ENCODE results near the gene JOSD2. TPM values are rescaled to one million over a fixed set of nuclear protein-coding genes. Genes with fewer than 3 reads are reported as not detected.
"Not testable (repeated sequence)": the region's sequence is repeated elsewhere in the genome, so short reads cannot be mapped to it uniquely, and the experiment has no call there.

The JOSD2 gene
- total and polyA plus RNA-seq, 4 experiments from 2014 or later: 22.4 to 35.8 (median 28.7) TPM

GRCh38 chr19:50475101-50475568, 35.9 kb downstream of the JOSD2 start:
- Histone ChIP-seq H3K36me3 (ENCODE audit: insufficient read depth, low read length) (peaks cover 20% of the 10 kb centered on the region), H3K9me3 (ENCODE audit: control insufficient read depth in 1 of 2, low read length in 2 of 2) (no peaks in the 10 kb centered on the region), H3K27ac (ENCODE audit: low read depth, low read length) (no peak overlapping the region), H3K4me3 (ENCODE audit: low read length in 2 of 2) (no peak overlapping the region), H3K27me3 (ENCODE audit: insufficient read depth, low read length) (no peaks in the 10 kb centered on the region), H3K4me1 (ENCODE audit: insufficient read depth, low read length) (peaks cover 25% of the 10 kb centered on the region)
- Mint-ChIP-seq H3K36me3 (peaks cover 8 to 24% of the 10 kb centered on the region in 2 donors), H3K27ac (peak overlapping the region; percentile 78 to 98 (median 94)), H3K9me3 (peaks cover 0 to 3% (median 0%) of the 10 kb centered on the region in 8 donors), H3K4me1 (peaks cover 12 to 33% (median 24%) of the 10 kb centered on the region in 4 donors), H3K27me3 (no peaks in the 10 kb centered on the region), H3K4me3 (peak overlapping the region; percentile 48 to 99 (median 69))
- CTCF ChIA-PET (ENCODE audit: partially characterized antibody): no interaction called here
- no peak for DNase-seq
- intact Hi-C loops (cut with micrococcal nuclease): loop anchor here (5.0 kb wide), 1 partner anchor 118 kb away; no protein-coding TSS in a partner anchor
- POLR2A ChIA-PET (ENCODE audit: partially characterized antibody): interaction anchor here (0.6 kb wide), 1 partner anchor 117 kb away, joined by 3 read pairs; no protein-coding TSS in a partner anchor

GRCh38 chr19:50473336-50473735, 37.7 kb downstream of the JOSD2 start:
- peaks cover 10 to 32% (median 18%) of the 10 kb centered on the region in 4 donors for H3K4me1 Mint-ChIP-seq
- H3K4me3 Mint-ChIP-seq; H3K27ac ChIP-seq (ENCODE audit: low read depth, low read length); DNase-seq; intact Hi-C loops (cut with micrococcal nuclease); H3K4me3 ChIP-seq (ENCODE audit: low read length in 2 of 2); H3K9me3 ChIP-seq (ENCODE audit: control insufficient read depth in 1 of 2, low read length in 2 of 2); H3K9me3 Mint-ChIP-seq; H3K27me3 Mint-ChIP-seq; H3K36me3 ChIP-seq (ENCODE audit: insufficient read depth, low read length); H3K27me3 ChIP-seq (ENCODE audit: insufficient read depth, low read length): not testable (repeated sequence)
- peaks cover 5 to 18% of the 10 kb centered on the region in 2 donors for H3K36me3 Mint-ChIP-seq
- CTCF ChIA-PET (ENCODE audit: partially characterized antibody): interaction anchor here (1.2 to 1.5 kb wide), 3 partner anchors 11 to 115 kb away, joined by 3 to 7 read pairs (median 3); no protein-coding TSS in a partner anchor
- peak overlapping the region in 6 of 7 donors; percentile 15 to 79 (median 48) for H3K27ac Mint-ChIP-seq
- POLR2A ChIA-PET (ENCODE audit: partially characterized antibody): interaction anchor here (0.7 kb wide), 1 partner anchor 680 kb away, joined by 3 read pairs; no protein-coding TSS in a partner anchor
- peaks cover 16% of the 10 kb centered on the region for H3K4me1 ChIP-seq (ENCODE audit: insufficient read depth, low read length)

DNA sequence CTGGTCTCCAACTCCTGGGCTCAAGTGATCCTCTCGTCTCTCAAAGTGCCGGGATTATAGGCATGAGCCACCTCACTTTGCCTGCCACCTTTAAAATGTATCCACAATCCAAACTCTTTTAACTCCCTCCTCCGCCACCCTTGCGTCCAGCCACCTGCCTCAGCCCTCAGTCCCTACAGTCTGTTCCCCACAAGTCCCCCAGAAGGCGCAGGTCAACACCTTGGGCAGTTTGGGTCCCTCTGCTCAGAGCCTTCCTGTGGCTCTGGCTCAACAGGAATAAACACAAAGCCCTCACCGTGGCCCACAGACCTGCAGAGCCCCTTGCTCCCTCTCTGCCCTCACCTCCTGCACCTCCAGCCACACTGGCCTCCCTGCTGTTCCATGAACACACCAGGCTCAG, 42.2 kb downstream of the JOSD2 start:
- Mint-ChIP-seq H3K27ac (peak overlapping the region in 2 of 7 donors; percentile 28 to 33), H3K4me3 (no peak overlapping the region), H3K36me3 (no peaks in the 10 kb centered on the region), H3K27me3 (peaks cover 2 to 4% of the 10 kb centered on the region in 2 donors), H3K4me1 (no peaks in the 10 kb centered on the region), H3K9me3 (no peaks in the 10 kb centered on the region)
- Histone ChIP-seq H3K27me3 (ENCODE audit: insufficient read depth, low read length) (no peaks in the 10 kb centered on the region), H3K36me3 (ENCODE audit: insufficient read depth, low read length) (no peaks in the 10 kb centered on the region), H3K4me1 (ENCODE audit: insufficient read depth, low read length) (no peaks in the 10 kb centered on the region), H3K9me3 (ENCODE audit: control insufficient read depth in 1 of 2, low read length in 2 of 2) (no peaks in the 10 kb centered on the region), H3K27ac (ENCODE audit: low read depth, low read length) (no peak overlapping the region), H3K4me3 (ENCODE audit: low read length in 2 of 2) (no peak overlapping the region)
- DNase-seq: no peak
- CTCF ChIA-PET (ENCODE audit: partially characterized antibody): no interaction called here
- intact Hi-C loops (cut with micrococcal nuclease): no loop called here
- POLR2A ChIA-PET (ENCODE audit: partially characterized antibody): no interaction called here

DNA sequence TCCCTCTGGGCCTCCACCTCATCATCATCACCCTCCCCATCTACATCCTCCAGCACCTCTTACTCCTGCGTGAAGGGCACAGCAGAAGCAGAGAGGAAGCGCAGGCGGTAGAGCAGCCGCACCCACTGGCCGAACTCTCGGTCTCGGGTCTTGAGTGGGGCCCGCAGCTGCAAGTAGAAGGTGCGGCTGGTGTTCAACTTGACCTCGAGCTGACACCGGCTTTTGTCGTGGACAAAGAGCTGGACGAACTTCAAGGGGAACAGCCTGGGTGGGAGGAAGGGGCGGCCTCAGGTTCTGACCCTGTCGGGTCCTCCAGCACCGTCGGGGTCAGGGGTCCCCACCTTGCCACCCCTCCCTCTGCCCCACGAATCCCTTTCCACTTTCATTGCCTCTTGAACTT, 43.4 kb downstream of the JOSD2 start:
- no peaks in the 10 kb centered on the region for H3K27me3 ChIP-seq (ENCODE audit: insufficient read depth, low read length)
- H3K36me3 Mint-ChIP-seq: no peaks in the 10 kb centered on the region
- intact Hi-C loops (cut with micrococcal nuclease): no loop called here
- no peaks in the 10 kb centered on the region for H3K9me3 Mint-ChIP-seq
- no peak overlapping the region for H3K27ac ChIP-seq (ENCODE audit: low read depth, low read length)
- H3K36me3 ChIP-seq (ENCODE audit: insufficient read depth, low read length): no peaks in the 10 kb centered on the region
- H3K27me3 Mint-ChIP-seq: peaks cover 4 to 5% of the 10 kb centered on the region in 2 donors
- H3K9me3 ChIP-seq (ENCODE audit: control insufficient read depth in 1 of 2, low read length in 2 of 2): no peaks in the 10 kb centered on the region
- no peak overlapping the region for H3K4me3 Mint-ChIP-seq
- H3K4me3 ChIP-seq (ENCODE audit: low read length in 2 of 2): no peak overlapping the region
- ChIA-PET CTCF (ENCODE audit: partially characterized antibody) (no interaction called here), POLR2A (ENCODE audit: partially characterized antibody) (no interaction called here)
- no peaks in the 10 kb centered on the region for H3K4me1 ChIP-seq (ENCODE audit: insufficient read depth, low read length)
- DNase-seq: no peak
- no peaks in the 10 kb centered on the region for H3K4me1 Mint-ChIP-seq
- no peak overlapping the region for H3K27ac Mint-ChIP-seq

GRCh38 chr19:50466706-50467039, 44.3 kb downstream of the JOSD2 start:
- no peaks in the 10 kb centered on the region for H3K36me3 ChIP-seq (ENCODE audit: insufficient read depth, low read length)
- no peaks in the 10 kb centered on the region for H3K9me3 ChIP-seq (ENCODE audit: control insufficient read depth in 1 of 2, low read length in 2 of 2)
- CTCF ChIA-PET (ENCODE audit: partially characterized antibody): no interaction called here
- POLR2A ChIA-PET (ENCODE audit: partially characterized antibody): interaction anchor here (1.1 kb wide), 1 partner anchor 109 kb away, joined by 4 read pairs; no protein-coding TSS in a partner anchor
- no peaks in the 10 kb centered on the region for H3K4me1 Mint-ChIP-seq
- no peaks in the 10 kb centered on the region for H3K27me3 ChIP-seq (ENCODE audit: insufficient read depth, low read length)
- H3K36me3 Mint-ChIP-seq: no peaks in the 10 kb centered on the region
- H3K9me3 Mint-ChIP-seq: no peaks in the 10 kb centered on the region
- no peak overlapping the region for H3K4me3 Mint-ChIP-seq
- H3K4me1 ChIP-seq (ENCODE audit: insufficient read depth, low read length): no peaks in the 10 kb centered on the region
- H3K27ac ChIP-seq (ENCODE audit: low read depth, low read length): no peak overlapping the region
- no peak overlapping the region for H3K27ac Mint-ChIP-seq
- intact Hi-C loops (cut with micrococcal nuclease): no loop called here
- no peak for DNase-seq
- H3K4me3 ChIP-seq (ENCODE audit: low read length in 2 of 2): no peak overlapping the region
- H3K27me3 Mint-ChIP-seq: peaks cover 4 to 5% of the 10 kb centered on the region in 2 donors

DNA sequence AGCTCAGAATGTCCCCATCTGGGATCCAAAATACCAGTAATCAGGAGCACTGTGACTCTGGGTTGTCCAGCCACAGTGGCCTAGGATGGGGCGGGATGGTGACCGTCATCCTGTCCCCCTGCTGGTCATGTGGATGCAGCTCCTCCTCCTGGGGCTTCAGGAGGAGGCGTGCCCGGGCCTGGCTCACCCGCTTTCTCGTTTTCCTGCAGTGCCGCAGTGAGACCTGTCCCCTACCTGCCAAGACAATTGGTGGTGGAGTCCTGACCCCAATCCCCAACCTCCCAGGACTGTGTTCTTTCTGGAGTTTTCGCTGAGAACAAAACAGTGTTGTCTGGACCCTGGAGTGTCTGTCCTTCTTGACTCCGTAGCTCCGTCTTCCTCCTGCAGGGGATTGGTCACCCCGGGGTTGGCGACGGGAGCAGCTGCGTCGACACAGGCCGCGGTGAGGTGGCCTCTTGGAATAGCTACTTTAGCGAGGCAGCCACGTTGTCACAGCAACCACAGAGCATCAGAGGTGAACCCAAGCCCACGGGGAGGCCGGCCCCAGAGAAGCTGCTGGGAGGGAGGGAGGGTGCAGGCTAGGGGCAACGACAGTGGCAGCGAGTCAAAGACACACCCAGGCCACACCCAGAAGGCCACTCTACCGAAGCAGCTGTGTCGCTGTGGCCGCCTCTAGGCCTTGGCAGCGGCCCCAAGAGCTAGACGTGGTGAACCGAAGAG, 44.8 kb downstream of the JOSD2 start:
- Histone ChIP-seq H3K9me3 (ENCODE audit: control insufficient read depth in 1 of 2, low read length in 2 of 2) (no peaks in the 10 kb centered on the region), H3K36me3 (ENCODE audit: insufficient read depth, low read length) (no peaks in the 10 kb centered on the region), H3K4me1 (ENCODE audit: insufficient read depth, low read length) (no peaks in the 10 kb centered on the region), H3K4me3 (ENCODE audit: low read length in 2 of 2) (no peak overlapping the region), H3K27ac (ENCODE audit: low read depth, low read length) (no peak overlapping the region), H3K27me3 (ENCODE audit: insufficient read depth, low read length) (peaks cover 2% of the 10 kb centered on the region)
- Mint-ChIP-seq H3K9me3 (no peaks in the 10 kb centered on the region), H3K36me3 (no peaks in the 10 kb centered on the region), H3K4me1 (peaks cover 3 to 4% (median 3%) of the 10 kb centered on the region in 4 donors), H3K27me3 (peaks cover 6 to 8% of the 10 kb centered on the region in 2 donors), H3K27ac (no peak overlapping the region), H3K4me3 (no peak overlapping the region)
- no peak for DNase-seq
- intact Hi-C loops (cut with micrococcal nuclease): no loop called here
- ChIA-PET POLR2A (ENCODE audit: partially characterized antibody) (interaction anchor here (1.1 kb wide), 1 partner anchor 109 kb away, joined by 4 read pairs; no protein-coding TSS in a partner anchor), CTCF (ENCODE audit: partially characterized antibody) (interaction anchor here (0.9 to 1.3 kb wide), 2 partner anchors 98 to 109 kb away, joined by 3 read pairs; no protein-coding TSS in a partner anchor)

DNA sequence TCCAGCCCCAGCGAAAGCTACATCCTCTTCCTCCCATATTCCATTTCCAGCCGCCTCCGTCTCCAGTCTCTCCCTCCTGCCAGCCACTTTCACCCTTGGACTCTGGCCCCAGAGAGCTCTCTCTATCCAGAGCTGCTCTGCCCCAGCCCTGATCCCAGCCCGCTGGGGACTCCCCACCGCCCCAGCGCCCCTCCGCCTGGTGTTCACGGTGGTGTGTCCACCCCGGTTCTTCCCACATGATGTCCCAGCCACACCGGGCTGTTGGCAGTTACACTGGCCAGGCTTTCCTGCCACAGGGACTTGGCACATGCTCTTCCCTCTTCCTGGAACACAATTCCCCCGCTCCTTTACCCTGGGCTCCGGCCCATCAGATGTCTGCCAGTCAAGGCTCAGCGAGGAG, 46.0 kb downstream of the JOSD2 start:
- peaks cover 2% of the 10 kb centered on the region for H3K27me3 ChIP-seq (ENCODE audit: insufficient read depth, low read length)
- no peaks in the 10 kb centered on the region for H3K9me3 ChIP-seq (ENCODE audit: control insufficient read depth in 1 of 2, low read length in 2 of 2)
- H3K27me3 Mint-ChIP-seq: peaks cover 6 to 11% of the 10 kb centered on the region in 2 donors
- no peaks in the 10 kb centered on the region for H3K9me3 Mint-ChIP-seq
- CTCF ChIA-PET (ENCODE audit: partially characterized antibody): interaction anchor here (1.3 kb wide), 1 partner anchor 108 kb away, joined by 3 read pairs; no protein-coding TSS in a partner anchor
- H3K4me3 ChIP-seq (ENCODE audit: low read length in 2 of 2): no peak overlapping the region
- no peak overlapping the region for H3K27ac Mint-ChIP-seq
- POLR2A ChIA-PET (ENCODE audit: partially characterized antibody): no interaction called here
- peaks cover 3 to 6% (median 4%) of the 10 kb centered on the region in 4 donors for H3K4me1 Mint-ChIP-seq
- H3K36me3 Mint-ChIP-seq: no peaks in the 10 kb centered on the region
- no peak overlapping the region for H3K4me3 Mint-ChIP-seq
- H3K27ac ChIP-seq (ENCODE audit: low read depth, low read length): no peak overlapping the region
- no peaks in the 10 kb centered on the region for H3K4me1 ChIP-seq (ENCODE audit: insufficient read depth, low read length)
- intact Hi-C loops (cut with micrococcal nuclease): no loop called here
- DNase-seq: no peak
- H3K36me3 ChIP-seq (ENCODE audit: insufficient read depth, low read length): no peaks in the 10 kb centered on the region
